ENCODE results near the gene FAM237B. TPM values are rescaled to one million over a fixed set of nuclear protein-coding genes. Genes with fewer than 3 reads are reported as not detected.
"Not testable (repeated sequence)": the region's sequence is repeated elsewhere in the genome, so short reads cannot be mapped to it uniquely, and the experiment has no call there.

FAM237B gene
- total and polyA plus RNA-seq, 3 experiments from 2014 or later: not detected

DNA sequence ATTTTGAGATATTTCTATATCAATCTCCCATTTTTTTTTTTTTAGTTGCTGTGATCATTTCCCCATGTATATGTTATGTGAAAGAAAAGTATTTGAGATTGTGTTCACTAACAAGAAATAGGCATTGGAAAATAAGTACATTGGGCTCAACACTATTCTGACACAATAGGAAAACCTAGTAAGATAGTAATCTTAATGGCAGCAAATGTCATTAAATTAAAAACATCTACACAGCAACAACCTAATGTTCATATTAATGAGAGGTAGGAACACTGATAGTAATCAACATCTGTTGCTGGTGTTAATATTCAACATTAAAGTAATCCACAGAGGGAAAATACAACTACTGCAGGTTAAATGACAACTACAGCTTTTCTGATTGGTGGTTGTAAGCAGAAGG is 23.9 kb upstream of the FAM237B start:
- peaks cover 2 to 4% of the 10 kb centered on the region in 2 donors for H3K27me3 Mint-ChIP-seq
- peak overlapping the region in 6 of 7 donors; percentile 94 to 99 (median 98) for H3K4me3 Mint-ChIP-seq
- peaks cover 27% of the 10 kb centered on the region for H3K4me1 ChIP-seq (ENCODE audit: insufficient read depth, low read length)
- H3K9me3 Mint-ChIP-seq: no peaks in the 10 kb centered on the region
- DNase-seq: no peak
- H3K27ac ChIP-seq (ENCODE audit: low read depth, low read length): no peak overlapping the region
- H3K9me3 ChIP-seq (ENCODE audit: low read length): no peaks in the 10 kb centered on the region
- ChIA-PET POLR2A (interaction anchor here (0.7 kb wide), 1 partner anchor 58 kb away, joined by 4 read pairs; the partner anchor contains the start of gene CLDN12), CTCF (interaction anchor here (1.0 kb wide), 1 partner anchor 12 kb away, joined by 3 read pairs; no protein-coding TSS in a partner anchor)
- H3K27me3 ChIP-seq (ENCODE audit: insufficient read depth, low read length, poor library complexity, severe bottlenecking): no peaks in the 10 kb centered on the region
- peaks cover 0 to 15% (median 2%) of the 10 kb centered on the region in 3 donors for H3K36me3 Mint-ChIP-seq
- peaks cover 35 to 52% (median 51%) of the 10 kb centered on the region in 3 donors for H3K4me1 Mint-ChIP-seq
- no peak overlapping the region for H3K4me3 ChIP-seq (ENCODE audit: low read length)
- H3K27ac Mint-ChIP-seq: peak overlapping the region in 7 of 8 donors; percentile 25 to 100 (median 99)
- H3K36me3 ChIP-seq (ENCODE audit: insufficient read depth, low read length): no peaks in the 10 kb centered on the region

DNA sequence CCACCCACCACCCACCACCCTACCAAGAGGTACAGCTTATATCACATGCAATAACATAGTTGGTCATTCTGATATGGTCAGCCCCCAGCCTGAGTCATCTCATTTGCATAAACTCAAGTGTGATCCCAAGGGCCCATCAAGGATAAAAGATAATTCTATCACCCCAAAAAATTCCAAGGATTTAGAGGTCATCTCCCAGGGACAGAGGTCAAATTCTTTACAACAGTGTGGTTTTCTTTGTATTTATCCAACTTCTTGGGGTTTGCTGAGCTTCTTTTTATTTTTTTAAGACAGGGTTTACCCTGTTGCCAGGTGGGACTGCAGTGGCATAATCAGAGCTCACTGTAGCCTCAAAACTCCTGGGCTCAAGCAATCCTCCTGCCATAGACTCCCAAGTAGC is 16.0 kb upstream of the FAM237B start:
- H3K9me3 Mint-ChIP-seq: no peaks in the 10 kb centered on the region
- CTCF ChIA-PET: no interaction called here
- no peak overlapping the region for H3K27ac Mint-ChIP-seq

DNA sequence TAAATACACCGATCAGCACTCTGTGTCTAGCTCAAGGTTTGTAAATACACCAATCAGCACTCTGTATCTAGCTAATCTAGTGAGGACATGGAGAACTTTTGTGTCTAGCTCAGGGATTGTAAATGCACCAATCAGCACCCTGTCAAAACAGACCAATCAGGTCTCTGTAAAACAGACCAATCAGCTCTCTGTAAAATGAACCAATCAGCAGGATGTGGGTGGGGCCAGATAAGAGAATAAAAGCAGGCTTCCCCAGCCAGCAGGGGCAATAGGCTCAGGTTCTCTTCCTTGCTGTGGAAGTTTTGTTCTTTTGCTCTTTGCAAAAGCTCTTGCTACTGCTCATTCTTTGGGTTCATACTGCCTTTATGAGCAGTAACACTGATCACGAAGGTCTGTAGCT is 13.8 kb upstream of the FAM237B start:
- H3K27me3 Mint-ChIP-seq: peaks cover 5 to 10% of the 10 kb centered on the region in 2 donors
- H3K4me3 ChIP-seq (ENCODE audit: low read length); H3K9me3 Mint-ChIP-seq; CTCF ChIA-PET; H3K36me3 ChIP-seq (ENCODE audit: insufficient read depth, low read length); POLR2A ChIA-PET; H3K27ac ChIP-seq (ENCODE audit: low read depth, low read length); H3K4me1 Mint-ChIP-seq; H3K27me3 ChIP-seq (ENCODE audit: insufficient read depth, low read length, poor library complexity, severe bottlenecking); DNase-seq; H3K27ac Mint-ChIP-seq; H3K36me3 Mint-ChIP-seq; H3K4me3 Mint-ChIP-seq; H3K9me3 ChIP-seq (ENCODE audit: low read length); H3K4me1 ChIP-seq (ENCODE audit: insufficient read depth, low read length): not testable (repeated sequence)

More for the DNA sequence above, 16.0 kb upstream of the FAM237B start:
- Mint-ChIP-seq H3K4me3 (no peak overlapping the region), H3K27me3 (peaks cover 3 to 11% of the 10 kb centered on the region in 2 donors), H3K4me1 (peaks cover 0 to 1% (median 0%) of the 10 kb centered on the region in 3 donors), H3K36me3 (no peaks in the 10 kb centered on the region)
- Histone ChIP-seq H3K36me3 (ENCODE audit: insufficient read depth, low read length) (no peaks in the 10 kb centered on the region), H3K4me1 (ENCODE audit: insufficient read depth, low read length) (no peaks in the 10 kb centered on the region), H3K27ac (ENCODE audit: low read depth, low read length) (no peak overlapping the region), H3K4me3 (ENCODE audit: low read length) (no peak overlapping the region), H3K9me3 (ENCODE audit: low read length) (no peaks in the 10 kb centered on the region), H3K27me3 (ENCODE audit: insufficient read depth, low read length, poor library complexity, severe bottlenecking) (no peaks in the 10 kb centered on the region)
- POLR2A ChIA-PET: no interaction called here
- no peak for DNase-seq

DNA sequence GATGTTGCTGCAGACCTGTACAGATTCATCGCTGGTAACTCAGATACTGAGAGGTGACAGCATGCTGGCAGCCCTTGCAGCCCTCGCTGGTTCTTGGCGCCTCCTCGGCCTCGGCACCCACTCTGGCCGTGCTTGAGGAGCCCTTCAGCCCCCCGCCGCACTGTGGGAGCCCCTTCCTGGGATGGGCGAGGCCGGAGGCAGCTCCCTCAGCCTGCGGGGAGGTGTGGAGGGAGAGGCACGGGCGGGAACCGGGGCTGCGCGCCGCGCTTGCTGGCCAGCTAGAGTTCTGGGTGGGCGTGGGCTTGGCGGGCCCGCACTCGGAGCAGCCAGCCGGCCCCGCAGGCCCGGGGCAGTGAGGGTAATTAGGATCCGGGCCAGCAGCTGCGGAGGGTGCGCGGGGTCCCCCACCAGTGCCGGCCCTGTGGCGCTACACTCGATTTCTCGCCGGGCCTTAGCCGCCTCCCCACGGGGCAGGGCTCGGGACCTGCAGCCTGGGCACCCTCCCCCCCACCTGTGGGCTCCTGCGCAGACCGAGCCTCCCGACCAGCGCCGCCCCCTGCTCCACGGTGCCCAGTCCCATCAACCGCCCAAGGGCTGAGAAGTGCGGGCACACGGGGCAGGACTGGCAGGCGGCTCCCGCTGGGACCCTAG is 13.2 kb upstream of the FAM237B start:
- H3K4me1 Mint-ChIP-seq: peaks cover 0 to 1% (median 0%) of the 10 kb centered on the region in 3 donors
- H3K4me3 Mint-ChIP-seq: no peak overlapping the region
- H3K27ac Mint-ChIP-seq: no peak overlapping the region
- H3K9me3 ChIP-seq (ENCODE audit: low read length): no peaks in the 10 kb centered on the region
- H3K4me3 ChIP-seq (ENCODE audit: low read length): no peak overlapping the region
- peaks cover 5 to 10% of the 10 kb centered on the region in 2 donors for H3K27me3 Mint-ChIP-seq
- no peak for DNase-seq
- no peaks in the 10 kb centered on the region for H3K36me3 Mint-ChIP-seq
- H3K9me3 Mint-ChIP-seq: no peaks in the 10 kb centered on the region
- H3K27me3 ChIP-seq (ENCODE audit: insufficient read depth, low read length, poor library complexity, severe bottlenecking): no peaks in the 10 kb centered on the region
- no peaks in the 10 kb centered on the region for H3K36me3 ChIP-seq (ENCODE audit: insufficient read depth, low read length)
- POLR2A ChIA-PET: no interaction called here
- no peaks in the 10 kb centered on the region for H3K4me1 ChIP-seq (ENCODE audit: insufficient read depth, low read length)
- CTCF ChIA-PET: no interaction called here
- no peak overlapping the region for H3K27ac ChIP-seq (ENCODE audit: low read depth, low read length)

GRCh38 chr7:90326500-90326899 is 5.4 kb upstream of the FAM237B start:
- Histone ChIP-seq H3K4me3 (ENCODE audit: low read length) (no peak overlapping the region), H3K4me1 (ENCODE audit: insufficient read depth, low read length) (no peaks in the 10 kb centered on the region), H3K27me3 (ENCODE audit: insufficient read depth, low read length, poor library complexity, severe bottlenecking) (peaks cover 14% of the 10 kb centered on the region), H3K36me3 (ENCODE audit: insufficient read depth, low read length) (no peaks in the 10 kb centered on the region), H3K9me3 (ENCODE audit: low read length) (no peaks in the 10 kb centered on the region), H3K27ac (ENCODE audit: low read depth, low read length) (no peak overlapping the region)
- Mint-ChIP-seq H3K4me1 (peaks cover 0 to 2% (median 2%) of the 10 kb centered on the region in 3 donors), H3K36me3 (no peaks in the 10 kb centered on the region), H3K27ac (no peak overlapping the region), H3K4me3 (no peak overlapping the region), H3K9me3 (no peaks in the 10 kb centered on the region), H3K27me3 (peaks cover 14 to 26% of the 10 kb centered on the region in 2 donors)
- no peak for DNase-seq
- POLR2A ChIA-PET: no interaction called here
- CTCF ChIA-PET: no interaction called here

DNA sequence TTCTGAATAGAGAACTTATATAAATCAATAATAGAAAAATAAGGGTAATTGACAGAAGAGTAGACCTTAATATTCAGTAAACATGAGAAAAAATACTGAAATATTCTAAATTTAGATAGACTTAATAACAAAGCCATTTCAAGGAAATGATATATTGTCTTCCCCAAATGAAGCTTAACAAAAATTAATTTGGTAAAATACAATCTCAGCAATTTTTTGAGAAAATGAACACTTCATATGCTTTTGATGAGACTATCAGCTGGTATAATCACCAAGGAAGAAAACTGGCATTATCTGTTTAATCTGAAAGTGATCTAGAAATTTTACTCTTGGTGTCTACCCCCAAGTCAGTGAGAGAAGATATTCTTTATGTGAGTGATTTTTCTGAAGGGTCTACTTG is 1.7 kb upstream of the FAM237B start:
- H3K4me3 Mint-ChIP-seq: no peak overlapping the region
- DNase-seq: no peak
- no peaks in the 10 kb centered on the region for H3K36me3 ChIP-seq (ENCODE audit: insufficient read depth, low read length)
- CTCF ChIA-PET: no interaction called here
- H3K9me3 Mint-ChIP-seq: no peaks in the 10 kb centered on the region
- no peaks in the 10 kb centered on the region for H3K4me1 ChIP-seq (ENCODE audit: insufficient read depth, low read length)
- peaks cover 5 to 14% (median 12%) of the 10 kb centered on the region in 3 donors for H3K4me1 Mint-ChIP-seq
- H3K4me3 ChIP-seq (ENCODE audit: low read length): no peak overlapping the region
- H3K27ac Mint-ChIP-seq: no peak overlapping the region
- H3K27me3 Mint-ChIP-seq: peaks cover 29 to 49% of the 10 kb centered on the region in 2 donors
- no peaks in the 10 kb centered on the region for H3K9me3 ChIP-seq (ENCODE audit: low read length)
- H3K36me3 Mint-ChIP-seq: no peaks in the 10 kb centered on the region
- H3K27me3 ChIP-seq (ENCODE audit: insufficient read depth, low read length, poor library complexity, severe bottlenecking): peaks cover 28% of the 10 kb centered on the region
- POLR2A ChIA-PET: no interaction called here
- no peak overlapping the region for H3K27ac ChIP-seq (ENCODE audit: low read depth, low read length)

- Histone ChIP-seq H3K27me3 (ENCODE audit: insufficient read depth, low read length, poor library complexity, severe bottlenecking) (peaks cover 28% of the 10 kb centered on the region), H3K9me3 (ENCODE audit: low read length) (no peaks in the 10 kb centered on the region), H3K27ac (ENCODE audit: low read depth, low read length) (no peak overlapping the region), H3K4me3 (ENCODE audit: low read length) (no peak overlapping the region), H3K36me3 (ENCODE audit: insufficient read depth, low read length) (no peaks in the 10 kb centered on the region), H3K4me1 (ENCODE audit: insufficient read depth, low read length) (no peaks in the 10 kb centered on the region)
- Mint-ChIP-seq H3K4me1 (peaks cover 5 to 14% (median 12%) of the 10 kb centered on the region in 3 donors), H3K9me3 (no peaks in the 10 kb centered on the region), H3K36me3 (no peaks in the 10 kb centered on the region), H3K27me3 (peaks cover 28 to 67% of the 10 kb centered on the region in 2 donors), H3K4me3 (peak overlapping the region in 4 of 7 donors; percentile 1 to 29 (median 11)), H3K27ac (peak overlapping the region in 1 of 8 donors; percentile 17)
- ChIA-PET POLR2A (no interaction called here), CTCF (no interaction called here)
- DNase-seq: no peak
These were observed 695 bp downstream of the FAM237B start for GRCh38 chr7:90320418-90320800.

GRCh38 chr7:90320014-90320413 is 1.1 kb downstream of the FAM237B start:
- Histone ChIP-seq H3K4me1 (ENCODE audit: insufficient read depth, low read length) (no peaks in the 10 kb centered on the region), H3K27ac (ENCODE audit: low read depth, low read length) (no peak overlapping the region), H3K9me3 (ENCODE audit: low read length) (no peaks in the 10 kb centered on the region), H3K27me3 (ENCODE audit: insufficient read depth, low read length, poor library complexity, severe bottlenecking) (peaks cover 28% of the 10 kb centered on the region), H3K36me3 (ENCODE audit: insufficient read depth, low read length) (no peaks in the 10 kb centered on the region), H3K4me3 (ENCODE audit: low read length) (no peak overlapping the region)
- H3K27ac Mint-ChIP-seq: peak overlapping the region in 1 of 8 donors; percentile 17
- H3K4me3 Mint-ChIP-seq: peak overlapping the region in 1 of 7 donors; percentile 1
- H3K36me3 Mint-ChIP-seq: no peaks in the 10 kb centered on the region
- no peak for DNase-seq
- H3K4me1 Mint-ChIP-seq: peaks cover 5 to 14% (median 12%) of the 10 kb centered on the region in 3 donors
- H3K9me3 Mint-ChIP-seq: no peaks in the 10 kb centered on the region
- CTCF ChIA-PET: no interaction called here
- POLR2A ChIA-PET: no interaction called here
- peaks cover 31 to 70% of the 10 kb centered on the region in 2 donors for H3K27me3 Mint-ChIP-seq

All from CD8-positive, alpha-beta memory T cell (primary cell).